Measurements from ENCODE around the gene UBR7.

UBR7 gene

GRCh38 chr14:93266127-93266526 is 59.1 kb downstream of the UBR7 start:
- no peak overlapping the region for H3K4me3 ChIP-seq (ENCODE audit: low read depth, low read length)
- no peak for DNase-seq (ENCODE audit: low read depth)
- no peak for TF ChIP-seq CTCF (conservative IDR thresholded peaks at IDR 0.05; ENCODE audit: low read depth, low read length)

- TF ChIP-seq CTCF (conservative IDR thresholded peaks at IDR 0.05; ENCODE audit: low read depth, low read length): no peak
- peak; percentile 4 for DNase-seq (ENCODE audit: low read depth)
- H3K4me3 ChIP-seq (ENCODE audit: low read depth, low read length): no peak overlapping the region
Measured at GRCh38 chr14:93267149-93267711, 60.2 kb downstream of the UBR7 start.

GRCh38 chr14:93268406-93268805 is 61.4 kb downstream of the UBR7 start:
- TF ChIP-seq CTCF (conservative IDR thresholded peaks at IDR 0.05; ENCODE audit: low read depth, low read length): no peak
- no peak overlapping the region for H3K4me3 ChIP-seq (ENCODE audit: low read depth, low read length)
- no peak for DNase-seq (ENCODE audit: low read depth)

- no peak overlapping the region for H3K4me3 ChIP-seq (ENCODE audit: low read depth, low read length)
- DNase-seq (ENCODE audit: low read depth): peak; percentile 79
- no peak for TF ChIP-seq CTCF (conservative IDR thresholded peaks at IDR 0.05; ENCODE audit: low read depth, low read length)
Measured at GRCh38 chr14:93269341-93270068, 62.4 kb downstream of the UBR7 start.

DNA sequence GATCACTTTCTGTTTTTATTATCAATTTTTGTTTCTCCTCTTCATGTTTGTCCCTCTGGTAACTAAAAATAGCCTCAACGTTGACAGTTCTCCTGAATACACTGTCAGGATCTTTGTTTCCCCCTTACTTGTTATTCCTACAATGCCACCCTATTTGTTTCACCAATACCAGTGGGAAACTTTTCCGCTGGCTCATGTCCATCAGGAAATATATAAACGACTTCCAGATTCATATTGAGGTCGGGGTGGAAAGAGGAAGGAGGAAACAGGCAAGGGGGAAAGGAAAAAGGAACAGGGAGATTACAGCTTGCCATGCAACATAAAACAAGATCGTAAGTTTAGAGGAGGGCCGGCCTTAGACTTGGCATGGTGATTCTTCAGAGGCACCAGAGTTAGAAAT is 64.1 kb downstream of the UBR7 start:
- no peak for DNase-seq (ENCODE audit: low read depth)
- TF ChIP-seq CTCF (conservative IDR thresholded peaks at IDR 0.05; ENCODE audit: low read depth, low read length): no peak
- no peak overlapping the region for H3K4me3 ChIP-seq (ENCODE audit: low read depth, low read length)

GRCh38 chr14:93274055-93274806 is 67.2 kb downstream of the UBR7 start:
- no peak overlapping the region for H3K4me3 ChIP-seq (ENCODE audit: low read depth, low read length)
- no peak for TF ChIP-seq CTCF (conservative IDR thresholded peaks at IDR 0.05; ENCODE audit: low read depth, low read length)

More at GRCh38 chr14:93274055-93274806, 67.2 kb downstream of the UBR7 start:
- DNase-seq (ENCODE audit: low read depth): no peak
